Transverse colon (tissue), 4 donors: ENCODE measurements around the gene GMPPA. TPM values are rescaled to one million over a fixed set of nuclear protein-coding genes. Genes with fewer than 3 reads are reported as not detected.

Experiments used
- DNase-seq: peaks from one replicate; pipeline ENCODE4 v3.0.0-alpha.2; 2019
- H3K27ac ChIP-seq, 4 donors: fragments of 200-600 bp; sonication (generic); 2 replicates each; pipeline ENCODE4 v1.5.1; 2016 to 2018; ENCODE audit warnings: inconsistent platforms in 4 of 4
- H3K27me3 ChIP-seq: fragments of 200-600 bp; sonication (generic); 2 replicates; pipeline ENCODE4 v1.5.1; 2017; ENCODE audit warnings: inconsistent platforms
- H3K36me3 ChIP-seq, 4 donors: fragments of 200-600 bp; sonication (generic); 2 replicates each; pipeline ENCODE4 v1.5.1; 2017 to 2019; ENCODE audit warnings: inconsistent platforms in 4 of 4
- H3K4me1 ChIP-seq, 4 donors: fragments of 200-600 bp; sonication (generic); 2 replicates each; pipeline ENCODE4 v1.5.1; 2017 to 2020; ENCODE audit warnings: inconsistent platforms in 4 of 4
- H3K4me3 ChIP-seq, 4 donors: fragments of 200-600 bp; sonication (generic); 1 replicate in 1 of 4; 2 replicates in 3 of 4; pipeline versions ENCODE4 v1.5.1 to v1.6.1; 2017 to 2019; ENCODE audit warnings: inconsistent platforms in 4 of 4
- H3K9me3 ChIP-seq, 2 donors: fragments of 200-600 bp; sonication (generic); 2 replicates each; pipeline ENCODE4 v1.5.1; 2017 to 2019; ENCODE audit warnings: inconsistent platforms in 2 of 2
- EP300 ChIP-seq: sonication (generic); formaldehyde crosslinking; IDR thresholded peaks from one replicate; pipeline ENCODE4 v1.6.1; 2017; ENCODE audit warnings: antibody characterized with exemption, low read depth
- POLR2A ChIP-seq: fragments of 450-650 bp; IDR thresholded peaks from one replicate; pipeline ENCODE4 v1.6.1; 2016; ENCODE audit warnings: antibody characterized with exemption, mild to moderate bottlenecking, moderate library complexity
- POLR2AphosphoS5 ChIP-seq, 3 donors: sonication (generic); formaldehyde crosslinking; IDR thresholded peaks; one replicate each; pipeline ENCODE4 v1.6.1; 2016; ENCODE audit warnings: antibody characterized with exemption in 3 of 3
- WGBS, 2 donors: methylation state at CpG; one replicate each; pipeline ENCODE4 v1.1.5; 2018; ENCODE audit warnings: low coverage in 1 of 2; 5-methylcytosine and 5-hydroxymethylcytosine counted together
- in situ Hi-C, 4 donors: fragments of 200-750 bp; cut with MboI; loops; one replicate each; pipeline versions ENCODE4 v1.15.0 to v1.15.1; 2017; ENCODE audit warnings: low sequenced_read_pairs in 3 of 4, low pct_ligation_motif_present in 1 of 4, low pct_unique_long_range_greater_than_20kb in 1 of 4
- intact Hi-C: fragments of 100-400 bp; cut with DNase I; formaldehyde crosslinking; loops from one replicate; pipeline ENCODE4 v1.15.1; 2023; ENCODE audit warnings: low total_unique reads
- total RNA-seq, 4 donors: library from RNA; depleted of rRNA; stranded (reverse); fragments of >200 nt; gene quantifications; one replicate each; pipeline ENCODE4 v1.1.0, GENCODE V29; 2016
- TF ChIP-seq, protein P1 (sequence below), 5 experiments: fragments of 200-600 bp in 3 of 5; fragments of 450-650 bp in 2 of 5; sonication (generic) in 3 of 5; IDR thresholded peaks; 1 replicate in 2 of 5; 2 replicates in 3 of 5; pipeline ENCODE4 v1.5.1; 2016 to 2017; ENCODE audit warnings: antibody characterized with exemption in 5 of 5, inconsistent platforms in 3 of 5, mild to moderate bottlenecking in 2 of 5, moderate library complexity in 1 of 5

GMPPA gene
- total RNA-seq, 4 donors from 2014 or later, result 25.1 to 41.1 (median 36.4) TPM

DNA sequence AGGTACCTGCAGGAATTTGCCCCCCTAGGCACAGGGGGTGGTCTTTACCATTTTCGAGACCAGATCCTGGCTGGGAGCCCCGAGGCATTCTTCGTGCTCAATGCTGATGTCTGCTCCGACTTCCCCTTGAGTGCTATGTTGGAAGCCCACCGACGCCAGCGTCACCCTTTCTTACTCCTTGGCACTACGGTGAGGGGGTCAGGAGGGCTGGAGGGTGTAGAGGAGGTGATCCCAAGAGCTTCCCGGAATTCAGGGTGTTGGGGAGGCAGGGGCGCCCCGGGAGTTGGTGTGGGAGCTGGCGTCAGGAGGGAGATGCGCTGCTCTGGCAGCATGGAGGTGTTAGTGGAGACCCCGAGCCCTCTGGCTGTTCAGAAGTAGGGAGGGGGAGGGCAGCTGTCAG, 3.2 kb downstream of the GMPPA start:
- Histone ChIP-seq H3K27me3 (peaks cover 6% of the 10 kb centered on the region), H3K27ac (no peak overlapping the region), H3K36me3 (peaks cover 0 to 12% (median 3%) of the 10 kb centered on the region in 4 donors), H3K9me3 (no peaks in the 10 kb centered on the region), H3K4me1 (peaks cover 3 to 21% (median 19%) of the 10 kb centered on the region in 4 donors), H3K4me3 (no peak overlapping the region)
- intact Hi-C loops, result no loop called here
- TF ChIP-seq EP300, result no peak
- no peak for TF ChIP-seq POLR2A
- 93 to 100% methylated on average over 3 to 14 of the region's 14 CpGs for WGBS, 2 donors
- DNase-seq, result no peak
- in situ Hi-C loops, result no loop called here

DNA sequence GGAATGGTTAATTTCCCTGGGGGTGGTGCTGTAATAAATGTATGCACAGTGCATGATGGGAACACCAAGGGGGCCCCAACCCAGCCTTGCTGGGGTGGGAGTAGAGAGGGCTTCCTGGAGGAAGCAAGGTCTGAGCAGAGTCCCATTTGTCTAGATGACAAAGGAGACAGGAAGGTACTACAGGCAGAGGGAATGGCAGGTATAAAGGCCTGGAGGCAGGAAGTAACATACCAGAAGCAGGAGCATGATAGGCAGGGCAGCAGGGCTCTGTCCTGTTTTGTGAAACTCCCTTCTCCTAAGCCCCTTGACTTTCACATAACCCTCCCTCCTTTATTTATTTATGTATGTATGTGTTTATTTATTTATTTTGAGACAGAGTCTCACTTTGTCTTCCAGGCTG, 3.9 kb downstream of the GMPPA start:
- no peaks in the 10 kb centered on the region for H3K27me3 ChIP-seq
- H3K4me1 ChIP-seq, result peaks cover 0 to 14% (median 11%) of the 10 kb centered on the region in 4 donors
- in situ Hi-C loops, result no loop called here
- no peak overlapping the region for H3K4me3 ChIP-seq
- no peak for DNase-seq
- H3K36me3 ChIP-seq, result peaks cover 0 to 12% (median 3%) of the 10 kb centered on the region in 4 donors
- intact Hi-C loops, result no loop called here
- H3K9me3 ChIP-seq, result no peaks in the 10 kb centered on the region
- no peak overlapping the region for H3K27ac ChIP-seq
- TF ChIP-seq POLR2AphosphoS5 (IDR thresholded peaks at IDR 0.05), result no peak
- TF ChIP-seq, protein P1, sequence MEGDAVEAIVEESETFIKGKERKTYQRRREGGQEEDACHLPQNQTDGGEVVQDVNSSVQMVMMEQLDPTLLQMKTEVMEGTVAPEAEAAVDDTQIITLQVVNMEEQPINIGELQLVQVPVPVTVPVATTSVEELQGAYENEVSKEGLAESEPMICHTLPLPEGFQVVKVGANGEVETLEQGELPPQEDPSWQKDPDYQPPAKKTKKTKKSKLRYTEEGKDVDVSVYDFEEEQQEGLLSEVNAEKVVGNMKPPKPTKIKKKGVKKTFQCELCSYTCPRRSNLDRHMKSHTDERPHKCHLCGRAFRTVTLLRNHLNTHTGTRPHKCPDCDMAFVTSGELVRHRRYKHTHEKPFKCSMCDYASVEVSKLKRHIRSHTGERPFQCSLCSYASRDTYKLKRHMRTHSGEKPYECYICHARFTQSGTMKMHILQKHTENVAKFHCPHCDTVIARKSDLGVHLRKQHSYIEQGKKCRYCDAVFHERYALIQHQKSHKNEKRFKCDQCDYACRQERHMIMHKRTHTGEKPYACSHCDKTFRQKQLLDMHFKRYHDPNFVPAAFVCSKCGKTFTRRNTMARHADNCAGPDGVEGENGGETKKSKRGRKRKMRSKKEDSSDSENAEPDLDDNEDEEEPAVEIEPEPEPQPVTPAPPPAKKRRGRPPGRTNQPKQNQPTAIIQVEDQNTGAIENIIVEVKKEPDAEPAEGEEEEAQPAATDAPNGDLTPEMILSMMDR (IDR thresholded peaks at IDR 0.05), result no peak
- TF ChIP-seq POLR2A, result no peak
- no peak for TF ChIP-seq EP300

DNA sequence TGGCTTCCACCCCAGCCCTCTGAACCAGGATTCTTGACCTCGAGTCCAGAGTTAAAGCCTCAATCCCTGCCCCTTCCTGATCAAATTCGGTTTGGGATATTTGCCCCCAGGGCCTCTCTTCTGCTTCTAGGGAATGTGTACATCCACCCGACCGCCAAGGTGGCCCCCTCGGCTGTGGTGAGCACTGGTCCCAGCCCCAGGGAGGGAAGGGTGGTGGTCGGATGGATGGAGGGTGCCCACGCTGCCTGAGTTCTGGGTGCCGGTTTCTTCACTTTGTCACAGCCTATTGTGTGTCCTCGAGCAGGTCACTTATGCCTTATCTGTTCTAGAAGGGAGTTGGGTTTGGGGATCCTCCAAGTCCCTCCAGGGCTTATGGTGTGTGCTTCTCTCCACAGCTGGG, 6.9 kb downstream of the GMPPA start:
- in situ Hi-C loops, result no loop called here
- WGBS, 2 donors, result 88% methylated on average over 9 of the region's 9 CpGs; no CpG with 5 or more reads in 1 of the 2 donors
- no peak for TF ChIP-seq POLR2AphosphoS5 (IDR thresholded peaks at IDR 0.05)
- TF ChIP-seq, protein P1 (IDR thresholded peaks at IDR 0.05), result no peak
- TF ChIP-seq EP300, result no peak
- TF ChIP-seq POLR2A, result no peak
- Histone ChIP-seq H3K4me1 (peaks cover 6 to 18% (median 13%) of the 10 kb centered on the region in 4 donors), H3K36me3 (peaks cover 0 to 12% (median 3%) of the 10 kb centered on the region in 4 donors), H3K27me3 (peaks cover 9% of the 10 kb centered on the region), H3K27ac (no peak overlapping the region), H3K9me3 (no peaks in the 10 kb centered on the region), H3K4me3 (no peak overlapping the region)
- no peak for DNase-seq
- intact Hi-C loops, result no loop called here

DNA sequence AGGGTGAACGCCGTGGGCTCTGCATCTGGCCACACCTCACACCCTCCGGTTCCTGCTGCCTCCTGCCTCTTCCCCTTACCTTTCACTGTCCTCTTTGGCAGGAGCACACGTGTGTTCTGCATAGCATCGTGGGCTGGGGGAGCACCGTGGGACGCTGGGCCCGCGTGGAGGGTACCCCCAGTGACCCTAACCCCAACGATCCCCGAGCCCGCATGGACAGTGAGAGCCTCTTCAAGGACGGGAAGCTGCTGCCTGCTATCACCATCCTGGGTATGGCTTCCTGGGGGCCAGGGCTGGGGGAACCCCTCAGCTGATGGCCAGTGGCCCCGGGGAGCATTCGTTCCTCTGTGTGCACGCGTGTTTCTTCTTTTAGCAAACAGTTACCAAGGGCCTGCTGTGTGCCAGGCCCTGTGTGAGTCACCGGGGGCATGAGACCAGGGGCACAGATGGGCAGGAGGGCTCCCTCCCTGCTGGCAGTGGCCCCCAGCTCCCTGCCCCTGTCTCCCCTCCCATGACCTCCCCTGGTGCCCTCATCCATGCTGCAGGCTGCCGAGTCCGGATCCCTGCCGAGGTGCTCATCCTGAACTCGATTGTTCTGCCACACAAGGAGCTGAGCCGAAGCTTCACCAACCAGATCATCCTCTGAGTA, 7.6 kb downstream of the GMPPA start:
- Histone ChIP-seq H3K36me3 (peaks cover 0 to 12% (median 3%) of the 10 kb centered on the region in 4 donors), H3K9me3 (no peaks in the 10 kb centered on the region), H3K27ac (no peak overlapping the region), H3K4me3 (no peak overlapping the region), H3K4me1 (peaks cover 6 to 18% (median 13%) of the 10 kb centered on the region in 4 donors), H3K27me3 (peaks cover 16% of the 10 kb centered on the region)
- DNase-seq, result no peak
- TF ChIP-seq POLR2A (no peak), EP300 (no peak), POLR2AphosphoS5 (IDR thresholded peaks at IDR 0.05) (no peak)
- WGBS, 2 donors, result 86 to 100% methylated on average over 3 to 20 of the region's 23 CpGs
- intact Hi-C loops (no loop called here), in situ Hi-C loops (no loop called here)

DNA sequence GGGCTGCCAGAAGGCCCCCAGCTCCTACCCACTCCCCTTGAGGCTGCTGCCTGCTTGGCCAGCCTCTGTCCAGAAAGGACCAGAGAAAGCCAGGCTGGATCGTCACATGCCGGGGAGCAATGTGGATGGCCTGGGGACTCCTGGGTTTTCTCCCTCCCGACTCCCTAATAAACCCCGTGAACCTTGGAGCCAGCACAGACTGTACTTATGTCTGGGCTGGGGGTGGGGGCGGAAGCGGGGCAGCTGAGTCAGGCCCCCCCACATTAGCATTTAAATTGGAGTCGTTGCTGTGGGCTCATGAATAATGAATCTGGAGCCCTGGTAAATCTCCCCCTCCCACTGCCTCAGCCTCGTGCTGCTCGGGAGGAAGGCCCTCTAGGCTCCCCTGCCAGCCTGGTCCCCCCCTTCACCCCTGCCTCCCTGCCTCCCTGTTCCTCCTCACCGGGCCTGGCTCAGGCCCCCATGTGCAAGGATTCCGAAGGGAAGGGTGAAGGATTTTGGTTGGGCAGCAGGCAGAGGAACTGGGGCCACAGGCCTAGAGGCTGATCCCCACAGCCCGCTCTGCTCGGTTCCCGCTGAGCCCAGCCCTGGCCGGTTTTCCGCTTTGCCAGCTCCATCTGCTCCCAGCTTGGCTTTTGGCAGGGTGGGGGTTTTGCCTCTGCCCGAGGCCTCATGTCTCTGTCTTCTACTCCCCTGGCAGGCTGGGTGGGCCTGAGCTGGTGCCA, 8.3 kb downstream of the GMPPA start:
- H3K27me3 ChIP-seq, result peaks cover 23% of the 10 kb centered on the region
- H3K36me3 ChIP-seq, result peaks cover 0 to 12% (median 3%) of the 10 kb centered on the region in 4 donors
- H3K4me1 ChIP-seq, result peaks cover 6 to 18% (median 13%) of the 10 kb centered on the region in 4 donors
- no peak overlapping the region for H3K4me3 ChIP-seq
- TF ChIP-seq, protein P1 (IDR thresholded peaks at IDR 0.05), result no peak
- TF ChIP-seq POLR2A (no peak), POLR2AphosphoS5 (IDR thresholded peaks at IDR 0.05) (no peak), EP300 (no peak)
- no peaks in the 10 kb centered on the region for H3K9me3 ChIP-seq
- WGBS, 2 donors, result 89 to 94% methylated on average over 4 to 17 of the region's 17 CpGs
- intact Hi-C loops (no loop called here), in situ Hi-C loops (no loop called here)
- no peak overlapping the region for H3K27ac ChIP-seq
- DNase-seq, result no peak
